SK-N-SH treated with all-trans-retinoic acid at 6 μM for 48 hours (cell line): ENCODE measurements around the gene PLCB1.

Experiments used
- ARNTL ChIP-seq: fragments of 450-650 bp; formaldehyde crosslinking; IDR thresholded peaks from 2 replicates; pipeline ENCODE4 v1.5.0; 2020; ENCODE audit warnings: low read depth, mild to moderate bottlenecking, moderate library complexity, borderline replicate concordance
- BACH2 ChIP-seq: fragments of 250-450 bp; sonication (Bioruptor Pico); IDR thresholded peaks from 2 replicates; pipeline ENCODE4 v1.9.0; 2021; ENCODE audit warnings: mild to moderate bottlenecking, borderline replicate concordance
- CSRNP3 ChIP-seq: fragments of 250-450 bp; sonication (Bioruptor Pico); IDR thresholded peaks from 2 replicates; pipeline ENCODE4 v1.5.1; 2021; ENCODE audit warnings: mild to moderate bottlenecking, moderate library complexity
- GLIS3 ChIP-seq: fragments of 250-450 bp; sonication (Bioruptor Pico); IDR thresholded peaks from 2 replicates; pipeline ENCODE4 v1.5.0; 2020; ENCODE audit warnings: mild to moderate bottlenecking, moderate library complexity
- ISL1 ChIP-seq: fragments of 250-450 bp; sonication (Bioruptor Pico); IDR thresholded peaks from 2 replicates; pipeline ENCODE4 v2.1.2; 2022; ENCODE audit warnings: mild to moderate bottlenecking, moderate library complexity
- PATZ1 ChIP-seq: fragments of 250-450 bp; sonication (Bioruptor Pico); IDR thresholded peaks from 2 replicates; pipeline ENCODE4 v1.8.0; 2020; ENCODE audit warnings: mild to moderate bottlenecking, moderate library complexity, borderline replicate concordance
- RARB ChIP-seq: fragments of 250-450 bp; sonication (Bioruptor Pico); IDR thresholded peaks from 2 replicates; pipeline ENCODE4 v1.8.0; 2021; ENCODE audit warnings: mild to moderate bottlenecking, moderate library complexity
- SNAI2 ChIP-seq: fragments of 250-450 bp; sonication (Bioruptor Pico); IDR thresholded peaks from 2 replicates; pipeline ENCODE4 v1.5.0; 2020; ENCODE audit warnings: mild to moderate bottlenecking, moderate library complexity
- TCF4 ChIP-seq: fragments of 250-450 bp; sonication (Bioruptor Pico); IDR thresholded peaks from 2 replicates; pipeline ENCODE4 v1.8.0; 2021; ENCODE audit warnings: mild to moderate bottlenecking, moderate library complexity, borderline replicate concordance
- ZFP3 ChIP-seq: fragments of 250-450 bp; sonication (Bioruptor Pico); IDR thresholded peaks from 2 replicates; pipeline ENCODE4 v1.5.0; 2020; ENCODE audit warnings: mild to moderate bottlenecking, moderate library complexity
- ZFP30 ChIP-seq: fragments of 450-650 bp; formaldehyde crosslinking; IDR thresholded peaks from 2 replicates; pipeline ENCODE4 v1.5.0; 2022; ENCODE audit warnings: mild to moderate bottlenecking, moderate library complexity
- TF ChIP-seq, protein P1 (sequence below): fragments of 250-450 bp; sonication (Bioruptor Pico); IDR thresholded peaks from 2 replicates; pipeline ENCODE4 v1.8.0; 2021; ENCODE audit warnings: low read depth, mild to moderate bottlenecking, moderate library complexity, borderline replicate concordance

GRCh38 chr20:8547035-8547650 is 415.1 kb downstream of the PLCB1 start:
- TF ChIP-seq ARNTL (CRISPR knock-in tag) = no peak
- no peak for TF ChIP-seq SNAI2
- TF ChIP-seq BACH2 (CRISPR knock-in tag) = no peak
- no peak for TF ChIP-seq PATZ1 (CRISPR knock-in tag)
- no peak for TF ChIP-seq TCF4
- TF ChIP-seq ISL1 = 0 out of 2 replicates have a peak, but pooled peaks have one; percentile 6
- TF ChIP-seq, protein P1, sequence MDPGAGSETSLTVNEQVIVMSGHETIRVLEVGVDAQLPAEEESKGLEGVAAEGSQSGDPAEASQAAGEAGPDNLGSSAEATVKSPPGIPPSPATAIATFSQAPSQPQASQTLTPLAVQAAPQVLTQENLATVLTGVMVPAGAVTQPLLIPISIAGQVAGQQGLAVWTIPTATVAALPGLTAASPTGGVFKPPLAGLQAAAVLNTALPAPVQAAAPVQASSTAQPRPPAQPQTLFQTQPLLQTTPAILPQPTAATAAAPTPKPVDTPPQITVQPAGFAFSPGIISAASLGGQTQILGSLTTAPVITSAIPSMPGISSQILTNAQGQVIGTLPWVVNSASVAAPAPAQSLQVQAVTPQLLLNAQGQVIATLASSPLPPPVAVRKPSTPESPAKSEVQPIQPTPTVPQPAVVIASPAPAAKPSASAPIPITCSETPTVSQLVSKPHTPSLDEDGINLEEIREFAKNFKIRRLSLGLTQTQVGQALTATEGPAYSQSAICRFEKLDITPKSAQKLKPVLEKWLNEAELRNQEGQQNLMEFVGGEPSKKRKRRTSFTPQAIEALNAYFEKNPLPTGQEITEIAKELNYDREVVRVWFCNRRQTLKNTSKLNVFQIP (CRISPR knock-in tag) = no peak
- TF ChIP-seq ZFP3 (CRISPR knock-in tag) = no peak
- no peak for TF ChIP-seq GLIS3 (CRISPR knock-in tag)
- TF ChIP-seq RARB (CRISPR knock-in tag) = no peak
- no peak for TF ChIP-seq CSRNP3 (CRISPR knock-in tag)
- TF ChIP-seq ZFP30 (CRISPR knock-in tag) = no peak
